Activated gamma-delta T cell treated with Interleukin-2 at 50 U/mL for 16 hours (primary cell): Measurements from ENCODE around the gene PSMG2.

ENCODE experiments used
- DNase-seq: peaks from one replicate; pipeline ENCODE4 v3.0.0-alpha.2; 2020

The PSMG2 gene

DNA sequence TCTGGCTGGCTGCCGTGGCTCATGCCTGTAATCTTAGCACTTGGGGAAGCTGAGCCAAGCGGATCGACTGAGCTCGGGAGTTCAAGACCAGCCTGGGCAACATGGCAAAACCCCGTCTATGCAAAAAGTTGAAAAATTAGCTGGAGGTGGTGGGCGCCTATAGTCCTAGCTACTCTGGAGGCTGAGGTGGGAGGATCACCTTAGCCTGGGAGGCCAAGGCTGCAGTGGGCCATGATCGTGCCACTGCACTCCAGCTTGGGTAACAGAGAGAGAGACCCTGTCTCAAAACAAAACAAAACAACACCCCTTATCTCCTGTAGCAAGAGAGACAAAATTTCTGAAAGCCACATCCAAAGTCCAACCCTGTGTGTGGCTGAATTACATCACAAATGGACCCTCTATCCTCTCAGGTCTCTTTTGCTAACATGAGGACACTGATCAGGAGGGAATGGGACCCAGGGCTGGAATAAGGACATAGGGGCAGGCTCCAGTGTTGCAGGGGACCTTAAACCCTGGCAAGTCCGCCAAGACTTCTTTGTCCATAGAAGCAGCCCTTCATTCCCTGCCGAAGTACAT is 64.8 kb downstream of the PSMG2 start:
- no peak for DNase-seq

GRCh38 chr18:12768625-12769024 is 65.8 kb downstream of the PSMG2 start:
- no peak for DNase-seq

DNA sequence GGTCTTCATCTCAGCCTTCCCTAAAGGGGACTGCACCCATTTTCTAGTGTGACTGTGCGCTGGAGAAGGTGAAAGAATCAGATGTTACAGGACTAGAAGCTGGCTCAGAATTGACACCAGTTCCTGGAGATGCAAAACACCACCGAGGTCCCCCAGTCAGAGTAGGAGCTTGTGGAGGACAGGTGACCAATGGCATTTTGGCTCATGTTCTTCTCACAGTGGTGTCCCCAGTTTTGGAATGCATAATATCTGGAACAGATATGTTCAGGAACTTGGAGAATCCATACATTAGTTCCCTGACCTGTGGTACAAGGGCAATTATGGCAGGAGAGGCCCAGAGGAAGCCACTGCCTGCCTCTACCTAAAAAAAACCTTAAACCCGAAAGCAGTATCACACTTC is 66.3 kb downstream of the PSMG2 start:
- DNase-seq = no peak

DNA sequence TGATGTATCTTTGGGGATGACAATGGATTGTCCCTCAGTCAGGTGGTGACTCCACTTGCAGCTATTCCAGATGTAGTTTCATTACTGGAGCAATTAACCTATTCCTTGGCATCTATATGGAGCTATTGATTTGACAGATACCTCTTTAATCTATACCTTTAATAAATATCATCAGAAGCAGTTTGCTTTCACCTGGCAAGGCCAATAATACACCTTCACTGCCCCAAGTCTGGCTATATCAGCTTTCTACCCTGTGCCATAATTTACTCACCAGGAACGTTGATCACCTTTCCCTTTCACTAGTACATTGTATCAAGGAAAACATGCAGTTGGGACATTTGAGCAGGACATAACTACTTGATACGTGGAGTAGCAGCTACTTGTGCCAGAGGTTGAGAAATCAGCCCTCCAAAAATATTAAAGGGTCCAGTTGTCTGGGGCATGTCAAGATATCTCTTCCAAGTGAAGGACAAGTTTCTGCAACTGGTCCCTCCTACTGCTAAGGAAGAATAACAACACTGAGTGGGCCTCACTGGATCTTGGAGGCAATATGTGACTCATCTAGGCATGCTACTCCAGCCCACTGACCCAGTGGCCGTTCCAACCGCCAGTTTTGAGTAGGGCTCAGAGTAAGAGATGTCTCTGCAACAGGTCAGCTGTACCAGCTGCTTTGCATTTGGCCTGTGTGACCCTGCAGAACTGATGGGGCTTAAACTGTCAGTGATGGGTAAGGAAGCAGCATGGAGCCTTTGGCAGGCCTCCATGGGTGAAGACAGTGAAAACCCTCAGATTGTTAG is 67.0 kb downstream of the PSMG2 start:
- DNase-seq = no peak

GRCh38 chr18:12770469-12771219 is 67.8 kb downstream of the PSMG2 start:
- DNase-seq = no peak

DNA sequence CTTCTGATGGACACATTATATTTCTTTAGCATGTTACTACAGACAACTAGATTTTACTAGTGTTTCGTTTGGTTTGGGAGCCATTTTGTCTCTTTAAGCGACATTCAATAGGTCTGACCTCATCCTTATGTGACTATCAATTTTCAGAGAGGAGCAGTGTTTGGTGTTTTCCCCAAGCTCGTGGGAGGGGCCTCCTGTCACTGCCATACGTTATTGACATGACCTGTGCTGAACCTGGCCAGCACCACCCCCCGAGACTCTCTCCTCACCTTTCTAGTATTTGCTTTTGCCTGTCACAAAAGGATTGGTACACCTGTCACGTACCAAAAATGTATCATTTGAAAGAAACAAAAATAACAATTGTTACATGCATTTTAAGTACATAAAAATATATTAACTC is 69.3 kb downstream of the PSMG2 start:
- DNase-seq = no peak

DNA sequence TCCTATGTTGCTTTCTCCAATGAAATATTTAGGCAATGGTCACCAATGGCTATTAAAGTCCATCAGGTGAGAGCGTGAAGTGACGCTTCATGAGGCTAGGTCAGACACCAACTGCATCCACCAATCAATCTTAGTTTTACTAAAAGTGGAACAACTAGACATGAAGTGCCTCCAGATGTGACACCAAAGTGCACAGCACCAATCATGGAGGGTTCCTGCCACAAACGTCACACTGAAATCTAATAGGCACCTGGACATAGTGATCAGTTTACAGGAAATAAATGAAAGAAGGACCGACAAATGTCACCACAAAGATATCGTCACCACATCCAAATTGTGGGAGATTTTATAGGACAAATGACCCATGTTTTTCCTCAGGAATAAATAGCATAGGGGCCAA is 70.5 kb downstream of the PSMG2 start:
- DNase-seq = no peak

- no peak for DNase-seq
These were observed 72.1 kb downstream of the PSMG2 start for GRCh38 chr18:12774982-12775381.
